ENCODE measurements around the gene CDKAL1. TPM values are rescaled to one million over a fixed set of nuclear protein-coding genes. Genes with fewer than 3 reads are reported as not detected.

CDKAL1 gene
- total and polyA plus RNA-seq, 9 of the 15 experiments (the other 6 are each of a cell fraction or from before 2014, with no cell fraction given), result 11.2 to 36.3 (median 20.1) TPM

- TF ChIP-seq YY1 (IDR thresholded peaks at IDR 0.05; ENCODE audit: borderline replicate concordance in 1 of 3, control insufficient read depth in 1 of 3, extremely low read depth in 1 of 3, insufficient read depth in 3 of 3, insufficient read length in 1 of 3, insufficient replicate concordance in 2 of 3, low read depth in 1 of 3, low read length in 2 of 3) (peak; percentile 84 to 98 (median 96)), SMARCE1 (IDR thresholded peaks at IDR 0.05) (no peak), DLX4 (CRISPR knock-in tag; IDR thresholded peaks at IDR 0.05) (no peak), STAG1 (CRISPR knock-in tag; IDR thresholded peaks at IDR 0.05; ENCODE audit: borderline replicate concordance) (no peak), U2AF2 (optimal IDR thresholded peaks at IDR 0.05; ENCODE audit: low read depth, low read length) (no peak), ZNF778 (CRISPR knock-in tag; IDR thresholded peaks at IDR 0.05) (no peak), GTF3C2 (IDR thresholded peaks at IDR 0.05; ENCODE audit: borderline replicate concordance, extremely low read depth, insufficient read length) (no peak), HOXB6 (CRISPR knock-in tag; IDR thresholded peaks at IDR 0.05; ENCODE audit: borderline replicate concordance) (no peak), CXXC5 (CRISPR knock-in tag; IDR thresholded peaks at IDR 0.05) (peak; percentile 82), ZBTB11 (CRISPR knock-in tag; IDR thresholded peaks at IDR 0.05) (no peak; a peak in 1 of 6 replicates), RAD21 (CRISPR knock-in tag; conservative IDR thresholded peaks at IDR 0.05 in 1 of 2, IDR thresholded peaks at IDR 0.05 in 1 of 2) (no peak), MTF1 (CRISPR knock-in tag; IDR thresholded peaks at IDR 0.05; ENCODE audit: borderline replicate concordance) (no peak), ZNF512 (tag; IDR thresholded peaks at IDR 0.05) (no peak), NFE2 (IDR thresholded peaks at IDR 0.05; ENCODE audit: low read depth) (peak; percentile 43), XRCC4 (IDR thresholded peaks at IDR 0.05; ENCODE audit: extremely low read depth, insufficient read depth, insufficient read length) (no peak), TCF7 (IDR thresholded peaks at IDR 0.05; ENCODE audit: borderline replicate concordance) (no peak)
Observed at GRCh38 chr6:20534295-20535262, at the start of gene CDKAL1 (continued).

All from K562 (cell line).